Skeletal muscle satellite cell (primary cell): ENCODE data around the gene PLCB4.
A peak's percentile ranks its signal among the peaks of the same experiment; 100 is the strongest.

Experiments used
- H3K27me3 ChIP-seq: 2 replicates; pipeline ENCODE4 v1.7.0; 2013; ENCODE audit warnings: low read length; ENCODE audit not compliant: control insufficient read depth, insufficient read depth
- H3K36me3 ChIP-seq: 2 replicates; pipeline ENCODE4 v1.7.0; 2013; ENCODE audit warnings: mild to moderate bottlenecking, control low read depth, low read length; ENCODE audit not compliant: insufficient read depth
- H3K4me1 ChIP-seq: 2 replicates; pipeline ENCODE4 v1.7.0; 2013; ENCODE audit warnings: low read length; ENCODE audit not compliant: control insufficient read depth, insufficient read depth
- H3K4me2 ChIP-seq: 2 replicates; pipeline ENCODE4 v1.7.0; 2013; ENCODE audit warnings: mild to moderate bottlenecking, low read length
- H3K4me3 ChIP-seq: 2 replicates; pipeline ENCODE4 v1.7.0; 2013; ENCODE audit warnings: low read length
- H3K9ac ChIP-seq: 2 replicates; pipeline ENCODE4 v1.7.0; 2013; ENCODE audit warnings: mild to moderate bottlenecking, low read depth, low read length, moderate library complexity
- H3K9me3 ChIP-seq: replicated peaks from 2 replicates; pipeline ENCODE4 v1.7.0; 2013; ENCODE audit warnings: mild to moderate bottlenecking, control low read depth, low read length

PLCB4 gene

GRCh38 chr20:9358001-9358400 is 289.1 kb downstream of the PLCB4 start:
- Histone ChIP-seq H3K4me2 (no peak overlapping the region), H3K4me3 (no peak overlapping the region), H3K4me1 (peaks cover 16% of the 10 kb centered on the region), H3K9ac (no peak overlapping the region), H3K27me3 (no peaks in the 10 kb centered on the region), H3K9me3 (no peaks in the 10 kb centered on the region), H3K36me3 (peaks cover 3% of the 10 kb centered on the region)

- Histone ChIP-seq H3K4me2 (peak overlapping the region; percentile 80), H3K36me3 (peaks cover 11% of the 10 kb centered on the region), H3K4me3 (peak overlapping the region; percentile 58), H3K9ac (peak overlapping the region; percentile 47), H3K27me3 (no peaks in the 10 kb centered on the region), H3K4me1 (peaks cover 16% of the 10 kb centered on the region), H3K9me3 (no peaks in the 10 kb centered on the region)
These were observed 290.8 kb downstream of the PLCB4 start for GRCh38 chr20:9359561-9360308.

- H3K27me3 ChIP-seq: no peaks in the 10 kb centered on the region
- no peak overlapping the region for H3K4me2 ChIP-seq
- peaks cover 11% of the 10 kb centered on the region for H3K36me3 ChIP-seq
These were observed 291.5 kb downstream of the PLCB4 start for GRCh38 chr20:9360431-9360830.

GRCh38 chr20:9363673-9364072 is 294.8 kb downstream of the PLCB4 start:
- Histone ChIP-seq H3K4me1 (peaks cover 16% of the 10 kb centered on the region), H3K9me3 (no peaks in the 10 kb centered on the region), H3K4me3 (no peak overlapping the region), H3K4me2 (no peak overlapping the region), H3K27me3 (no peaks in the 10 kb centered on the region), H3K9ac (no peak overlapping the region), H3K36me3 (peaks cover 11% of the 10 kb centered on the region)

More at GRCh38 chr20:9360431-9360830, 291.5 kb downstream of the PLCB4 start:
- H3K4me3 ChIP-seq: no peak overlapping the region
- H3K9me3 ChIP-seq: no peaks in the 10 kb centered on the region
- peak overlapping the region; percentile 29 for H3K9ac ChIP-seq
- H3K4me1 ChIP-seq: peaks cover 16% of the 10 kb centered on the region

- H3K4me2 ChIP-seq: no peak overlapping the region
- peaks cover 11% of the 10 kb centered on the region for H3K36me3 ChIP-seq
- H3K4me1 ChIP-seq: no peaks in the 10 kb centered on the region
- no peaks in the 10 kb centered on the region for H3K9me3 ChIP-seq
- no peak overlapping the region for H3K9ac ChIP-seq
- H3K27me3 ChIP-seq: no peaks in the 10 kb centered on the region
- no peak overlapping the region for H3K4me3 ChIP-seq
These were observed 298.4 kb downstream of the PLCB4 start for GRCh38 chr20:9367328-9367727.

- H3K4me2 ChIP-seq: no peak overlapping the region
- H3K9ac ChIP-seq: no peak overlapping the region
- H3K4me3 ChIP-seq: no peak overlapping the region
- no peaks in the 10 kb centered on the region for H3K27me3 ChIP-seq
- H3K36me3 ChIP-seq: peaks cover 11% of the 10 kb centered on the region
- no peaks in the 10 kb centered on the region for H3K4me1 ChIP-seq
- H3K9me3 ChIP-seq: no peaks in the 10 kb centered on the region
These were observed 298.9 kb downstream of the PLCB4 start for GRCh38 chr20:9367746-9368145.

- Histone ChIP-seq H3K4me1 (no peaks in the 10 kb centered on the region), H3K9ac (no peak overlapping the region)
These were observed 300.0 kb downstream of the PLCB4 start for GRCh38 chr20:9368893-9369292.

GRCh38 chr20:9369557-9369956 is 300.7 kb downstream of the PLCB4 start:
- H3K4me1 ChIP-seq: no peaks in the 10 kb centered on the region
- no peak overlapping the region for H3K4me2 ChIP-seq
- H3K36me3 ChIP-seq: peaks cover 2% of the 10 kb centered on the region
- H3K9me3 ChIP-seq: no peaks in the 10 kb centered on the region
- no peaks in the 10 kb centered on the region for H3K27me3 ChIP-seq
- H3K4me3 ChIP-seq: no peak overlapping the region
- H3K9ac ChIP-seq: no peak overlapping the region

More at GRCh38 chr20:9368893-9369292, 300.0 kb downstream of the PLCB4 start:
- Histone ChIP-seq H3K9me3 (no peaks in the 10 kb centered on the region), H3K4me2 (no peak overlapping the region), H3K36me3 (peaks cover 6% of the 10 kb centered on the region), H3K27me3 (no peaks in the 10 kb centered on the region), H3K4me3 (no peak overlapping the region)

- Histone ChIP-seq H3K4me1 (no peaks in the 10 kb centered on the region), H3K36me3 (no peaks in the 10 kb centered on the region), H3K9me3 (no peaks in the 10 kb centered on the region), H3K4me2 (no peak overlapping the region), H3K4me3 (no peak overlapping the region), H3K9ac (no peak overlapping the region), H3K27me3 (no peaks in the 10 kb centered on the region)
These were observed 305.2 kb downstream of the PLCB4 start for GRCh38 chr20:9374072-9374471.

- Histone ChIP-seq H3K4me2 (no peak overlapping the region), H3K4me3 (no peak overlapping the region), H3K4me1 (no peaks in the 10 kb centered on the region), H3K36me3 (no peaks in the 10 kb centered on the region), H3K9ac (no peak overlapping the region), H3K27me3 (no peaks in the 10 kb centered on the region), H3K9me3 (no peaks in the 10 kb centered on the region)
These were observed 305.6 kb downstream of the PLCB4 start for GRCh38 chr20:9374480-9374879.

GRCh38 chr20:9375221-9375681 is 306.4 kb downstream of the PLCB4 start:
- Histone ChIP-seq H3K4me1 (no peaks in the 10 kb centered on the region), H3K9ac (no peak overlapping the region), H3K9me3 (no peaks in the 10 kb centered on the region), H3K36me3 (no peaks in the 10 kb centered on the region), H3K4me3 (no peak overlapping the region), H3K27me3 (no peaks in the 10 kb centered on the region), H3K4me2 (no peak overlapping the region)

GRCh38 chr20:9377007-9377406 is 308.1 kb downstream of the PLCB4 start:
- Histone ChIP-seq H3K4me2 (no peak overlapping the region), H3K36me3 (peaks cover 4% of the 10 kb centered on the region), H3K4me3 (no peak overlapping the region), H3K27me3 (no peaks in the 10 kb centered on the region), H3K9me3 (no peaks in the 10 kb centered on the region), H3K9ac (no peak overlapping the region), H3K4me1 (no peaks in the 10 kb centered on the region)
